GM19463 (cell line): ENCODE measurements around the gene ALDH3B1.
"Not testable (repeated sequence)": the region's sequence is repeated elsewhere in the genome, so short reads cannot be mapped to it uniquely, and the experiment has no call there.

ENCODE experiments used
- ATAC-seq: cut with Tn5 transposase; IDR thresholded peaks from one replicate; pipeline ENCODE4 v1.9.1; 2021; ENCODE audit warnings: mild to moderate bottlenecking, moderate library complexity; ENCODE audit not compliant: unreplicated experiment

Gene ALDH3B1, protein sequence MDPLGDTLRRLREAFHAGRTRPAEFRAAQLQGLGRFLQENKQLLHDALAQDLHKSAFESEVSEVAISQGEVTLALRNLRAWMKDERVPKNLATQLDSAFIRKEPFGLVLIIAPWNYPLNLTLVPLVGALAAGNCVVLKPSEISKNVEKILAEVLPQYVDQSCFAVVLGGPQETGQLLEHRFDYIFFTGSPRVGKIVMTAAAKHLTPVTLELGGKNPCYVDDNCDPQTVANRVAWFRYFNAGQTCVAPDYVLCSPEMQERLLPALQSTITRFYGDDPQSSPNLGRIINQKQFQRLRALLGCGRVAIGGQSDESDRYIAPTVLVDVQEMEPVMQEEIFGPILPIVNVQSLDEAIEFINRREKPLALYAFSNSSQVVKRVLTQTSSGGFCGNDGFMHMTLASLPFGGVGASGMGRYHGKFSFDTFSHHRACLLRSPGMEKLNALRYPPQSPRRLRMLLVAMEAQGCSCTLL

GRCh38 chr11:68010090-68011041 is at the start of gene ALDH3B1:
TSS of gene ALDH3B1 (plus strand) at chr11:68010327. CDS start at chr11:68015298, 4,971 bp downstream.
- no peak for ATAC-seq

DNA sequence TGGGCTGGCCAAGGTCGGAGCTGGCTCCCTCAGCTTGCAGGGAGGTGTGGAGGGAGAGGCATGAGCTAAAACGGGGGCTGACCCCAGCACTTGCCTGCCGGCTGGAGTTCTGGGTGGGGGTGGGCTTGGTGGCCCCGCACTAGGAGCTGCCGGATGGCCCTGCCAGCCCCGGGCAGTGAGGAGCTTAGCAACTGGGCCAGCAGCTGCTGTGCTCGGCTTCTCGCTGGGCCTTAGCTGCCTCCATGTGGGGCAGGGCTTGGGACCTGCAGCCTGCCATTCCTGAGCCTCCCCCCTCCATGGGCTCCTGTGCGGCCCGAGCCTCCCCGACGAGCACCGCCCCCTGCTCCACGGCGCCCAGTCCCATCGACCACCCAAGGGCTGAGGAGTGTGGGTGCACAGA is 46.9 kb upstream of the ALDH3B1 start:
- not testable (repeated sequence) for ATAC-seq

GRCh38 chr11:67963879-67964278 is 46.2 kb upstream of the ALDH3B1 start:
- not testable (repeated sequence) for ATAC-seq

GRCh38 chr11:67964746-67965145 is 45.4 kb upstream of the ALDH3B1 start:
- ATAC-seq, result not testable (repeated sequence)

- ATAC-seq, result not testable (repeated sequence)
Observed at GRCh38 chr11:67965830-67966348, 44.2 kb upstream of the ALDH3B1 start.

DNA sequence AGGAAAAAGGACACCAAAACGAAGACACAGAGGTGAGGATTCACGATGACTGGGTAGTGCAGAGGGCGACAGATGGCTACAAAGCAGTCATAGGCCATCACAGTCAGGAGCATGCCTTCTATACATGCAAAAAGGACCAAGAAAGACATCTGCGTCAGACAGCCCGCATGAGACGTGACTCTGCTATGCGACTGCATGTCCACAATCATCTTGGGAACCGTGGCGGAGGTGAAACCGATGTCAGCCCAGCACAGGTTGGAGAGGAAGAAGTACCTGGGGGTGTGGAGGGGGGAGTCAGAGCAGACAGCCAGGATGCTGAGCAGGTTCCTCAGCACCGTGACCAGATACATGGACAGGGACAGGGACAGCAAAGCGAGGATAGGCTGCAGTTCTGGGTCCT is 35.4 kb upstream of the ALDH3B1 start:
- ATAC-seq, result not testable (repeated sequence)

DNA sequence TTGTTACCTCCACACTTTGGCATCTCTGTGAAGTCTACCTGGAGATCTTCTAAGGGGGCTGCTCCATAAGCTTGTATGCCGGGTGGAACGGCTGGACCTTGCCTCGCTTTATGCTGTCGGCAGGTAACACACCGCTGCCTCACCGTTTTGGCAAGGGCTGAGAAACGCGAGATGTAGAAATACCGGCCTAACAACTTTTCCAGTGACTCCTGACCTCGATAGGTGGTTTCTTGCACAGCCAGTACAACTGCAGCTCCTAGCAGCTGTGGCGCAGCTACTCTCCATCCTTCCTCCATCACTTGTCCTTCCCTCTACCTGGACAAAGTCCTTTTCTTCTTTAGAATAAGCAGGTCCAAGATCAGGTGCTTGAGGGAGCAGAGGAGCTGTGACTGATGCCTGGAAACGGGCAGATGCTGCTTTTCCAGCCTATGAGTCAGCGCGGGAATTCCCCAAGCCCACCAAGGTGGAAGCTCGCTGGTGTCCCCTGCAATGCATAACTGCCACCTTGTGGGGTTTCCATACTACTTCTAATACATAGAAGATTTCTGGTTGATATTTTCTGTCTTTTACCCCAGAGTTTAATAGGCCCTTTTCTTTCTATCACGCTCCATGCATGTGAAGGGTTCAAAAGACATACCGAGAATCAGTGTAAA is 31.2 kb upstream of the ALDH3B1 start:
- ATAC-seq, result not testable (repeated sequence)

GRCh38 chr11:67981226-67981625 is 28.9 kb upstream of the ALDH3B1 start:
- not testable (repeated sequence) for ATAC-seq

DNA sequence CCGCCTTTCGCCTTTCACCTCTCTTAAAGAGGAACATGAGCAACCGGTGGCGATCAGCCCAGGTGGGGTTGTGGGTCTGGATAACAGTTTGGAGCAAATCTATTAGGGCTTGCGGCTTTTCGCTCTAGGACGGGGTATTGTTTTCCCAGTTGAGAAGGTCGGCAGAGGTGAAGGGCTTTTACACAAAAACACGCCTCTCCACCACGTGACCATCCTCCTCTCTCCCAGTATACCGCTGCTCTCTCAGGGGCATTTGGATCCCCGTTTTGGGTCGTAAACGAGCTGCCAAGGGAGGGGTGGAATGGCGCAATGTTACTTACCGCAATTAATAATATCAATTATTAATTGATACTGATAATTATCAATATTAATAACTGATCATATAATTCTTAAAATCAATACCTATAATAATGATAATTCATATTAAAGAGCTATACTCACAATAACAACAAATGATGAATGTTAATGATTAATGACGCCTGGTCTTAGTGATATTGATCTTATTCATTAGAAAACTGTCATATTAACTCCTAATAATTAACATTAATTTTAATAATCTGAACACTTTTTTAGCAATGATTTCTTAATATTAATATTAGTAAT is 27.8 kb upstream of the ALDH3B1 start:
- not testable (repeated sequence) for ATAC-seq

DNA sequence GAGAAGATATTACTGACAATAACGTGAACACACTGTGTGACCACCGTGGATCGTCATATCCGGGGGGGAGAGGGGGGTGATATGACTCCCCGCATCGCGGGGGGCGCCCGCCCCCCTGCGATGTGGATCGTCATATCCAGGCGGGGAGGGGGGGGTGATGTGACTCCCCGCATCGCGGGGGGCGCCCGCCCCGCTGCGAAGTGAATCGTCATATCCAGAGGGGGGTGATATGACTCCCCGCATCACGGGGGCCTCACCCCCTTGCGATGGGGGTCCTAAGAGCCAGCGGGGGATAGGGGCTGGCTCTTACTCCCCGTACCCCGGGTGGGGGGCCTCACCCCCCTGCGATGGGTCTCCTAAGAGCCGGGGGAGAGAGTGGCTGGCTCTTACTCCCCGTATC is 26.2 kb upstream of the ALDH3B1 start:
- no peak for ATAC-seq

DNA sequence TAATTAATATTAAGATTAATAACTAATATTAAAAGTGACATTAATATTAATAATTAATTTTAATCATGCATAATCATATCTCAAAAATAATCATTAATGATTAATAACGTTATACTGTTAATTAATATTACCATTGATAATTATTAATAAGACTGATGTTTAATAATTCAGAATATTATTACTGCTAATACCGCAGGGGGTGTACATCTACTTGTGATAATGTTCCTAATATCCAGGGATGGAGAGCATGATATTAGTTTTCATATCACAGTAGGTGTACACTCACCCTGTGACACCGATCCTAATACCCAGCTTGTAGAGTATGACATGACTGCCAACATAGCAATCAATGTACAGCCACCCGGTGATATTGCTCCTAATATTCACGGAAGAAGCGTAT is 24.8 kb upstream of the ALDH3B1 start:
- not testable (repeated sequence) for ATAC-seq

DNA sequence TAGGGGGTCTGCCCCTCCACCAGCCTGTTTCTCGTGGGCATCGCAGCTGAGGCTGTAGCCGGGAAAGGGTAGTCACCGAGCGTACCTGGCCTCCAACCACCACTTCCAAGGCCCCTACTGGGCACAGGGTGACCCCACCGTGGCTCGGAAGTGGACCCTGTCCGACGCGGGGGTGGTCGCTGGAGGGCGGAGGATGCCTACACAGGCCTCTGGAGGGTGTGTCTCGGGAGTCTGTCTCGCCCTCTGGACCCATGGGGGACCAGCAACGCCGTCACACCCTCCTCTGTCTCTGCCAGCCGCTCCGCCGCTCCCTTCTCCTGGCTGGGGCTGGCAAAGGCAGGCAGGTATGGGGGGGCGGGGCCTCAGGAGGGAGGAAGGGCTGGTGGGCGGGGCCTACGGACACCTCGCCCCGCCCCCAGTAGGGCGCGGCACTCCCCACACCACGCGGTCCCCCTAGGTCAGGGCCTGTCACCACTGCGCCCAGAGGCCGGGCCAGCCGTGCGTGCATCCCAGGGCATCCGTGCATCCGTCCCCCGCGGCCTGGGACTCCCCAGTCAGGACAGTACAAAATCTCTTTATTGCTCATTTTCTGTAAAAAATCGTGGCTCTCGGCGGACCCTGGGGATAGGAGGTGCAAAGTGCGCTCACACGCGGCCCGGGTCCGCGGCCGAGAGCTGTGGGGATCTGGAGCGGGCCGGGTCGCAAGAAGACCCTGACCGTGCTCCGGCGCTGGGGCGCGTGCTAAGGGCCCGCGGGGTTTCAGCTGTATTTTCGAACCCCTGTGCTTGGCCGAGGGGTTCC is 19.4 kb upstream of the ALDH3B1 start:
- not testable (repeated sequence) for ATAC-seq

DNA sequence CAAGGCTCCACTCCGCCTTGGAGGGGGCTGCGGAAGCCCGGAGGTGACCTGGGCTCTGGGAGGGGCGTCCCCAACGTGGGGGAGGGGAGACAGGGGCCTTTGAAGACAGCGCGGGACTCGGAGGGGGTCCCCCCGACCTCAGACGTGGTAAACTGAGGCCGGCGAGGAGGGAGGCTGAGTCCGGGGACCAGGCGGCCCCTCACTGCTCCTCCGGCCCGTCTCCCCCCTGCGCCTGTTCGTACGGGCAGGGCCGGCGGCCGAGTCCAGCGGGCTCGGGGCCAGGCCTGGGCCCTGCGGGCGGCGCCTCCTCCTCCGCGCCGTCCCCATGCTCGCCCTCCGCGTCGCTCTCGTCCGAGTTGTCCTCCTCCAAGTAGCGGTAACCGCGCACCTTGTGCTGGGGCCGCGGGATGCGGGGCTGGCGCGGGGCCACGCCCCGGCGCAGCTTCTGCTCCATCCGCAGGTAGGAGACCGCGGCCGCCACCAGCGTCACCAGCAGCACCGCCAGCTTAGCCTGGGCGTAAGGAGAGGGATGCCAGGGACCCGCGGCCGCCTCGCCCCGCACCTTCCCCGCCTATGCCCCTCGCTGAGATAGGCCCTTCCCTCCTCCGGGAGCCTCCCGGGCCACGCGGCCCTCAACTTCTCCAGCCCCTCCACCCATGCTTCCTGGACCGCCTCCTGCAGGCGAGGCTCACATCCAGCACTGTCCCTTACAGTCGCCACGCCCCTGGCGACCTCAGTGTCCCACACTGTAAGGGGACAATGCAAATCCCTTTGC is 18.6 kb upstream of the ALDH3B1 start:
- not testable (repeated sequence) for ATAC-seq

- ATAC-seq, result not testable (repeated sequence)
Observed at GRCh38 chr11:67993821-67994220, 16.3 kb upstream of the ALDH3B1 start.

- not testable (repeated sequence) for ATAC-seq
Observed at GRCh38 chr11:67994387-67994786, 15.7 kb upstream of the ALDH3B1 start.

- not testable (repeated sequence) for ATAC-seq
Observed at GRCh38 chr11:67995129-67995528, 15.0 kb upstream of the ALDH3B1 start.

DNA sequence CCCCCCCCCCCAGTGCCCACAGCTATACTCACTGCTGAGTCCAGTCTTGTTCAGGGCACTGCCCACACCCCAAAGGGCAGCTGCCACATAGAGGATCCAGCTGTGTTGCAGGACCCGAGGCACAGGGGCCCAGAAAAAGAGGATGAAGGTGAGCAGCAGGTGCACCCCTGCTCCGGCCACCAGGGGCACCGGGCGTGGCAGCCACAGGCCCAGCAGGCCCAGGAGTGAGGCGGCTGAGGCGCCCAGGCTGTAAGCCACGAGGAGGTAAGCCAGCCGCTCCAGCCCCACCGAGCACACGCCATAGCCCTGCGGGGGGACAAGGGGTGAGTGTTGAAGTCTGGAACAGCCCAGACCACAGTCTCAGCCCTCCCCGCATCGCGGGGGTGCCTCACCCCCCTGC is 14.5 kb upstream of the ALDH3B1 start:
- not testable (repeated sequence) for ATAC-seq

DNA sequence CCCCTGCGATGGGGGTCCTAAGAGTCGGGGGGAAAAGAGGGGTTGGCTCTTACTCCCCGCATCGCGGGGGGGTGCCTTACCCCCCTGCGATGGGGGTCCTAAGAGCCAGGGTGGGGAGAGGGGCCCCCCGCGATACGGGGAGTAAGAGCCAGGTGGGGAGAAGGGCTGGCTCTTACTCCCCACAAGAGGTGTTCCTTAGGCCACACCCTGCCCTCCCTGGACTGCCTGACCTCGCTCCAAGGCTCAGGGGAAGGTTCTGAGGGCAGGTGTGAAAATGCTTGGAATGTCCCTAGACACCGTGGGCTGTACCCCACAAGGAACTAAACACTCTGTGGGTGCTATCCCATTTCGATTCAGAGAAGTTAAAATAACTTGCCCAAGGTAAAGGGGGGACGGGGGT is 14.1 kb upstream of the ALDH3B1 start:
- ATAC-seq, result no peak
